GM12878 (cell line): ENCODE results near the gene SLC35F3.

Experiments
- EZH2 ChIP-seq: IDR thresholded peaks from 2 replicates; pipeline ENCODE4 v1.6.1; 2012; ENCODE audit warnings: low read depth, mild to moderate bottlenecking, control low read depth, inconsistent platforms, low read length, borderline replicate concordance; ENCODE audit not compliant: control insufficient read depth
- POLR2AphosphoS2 ChIP-seq: IDR thresholded peaks from 2 replicates; pipeline ENCODE4 v1.6.1; 2011; ENCODE audit warnings: low read depth, mild to moderate bottlenecking, low read length, improper control_type of control experiment, moderate library complexity
- RAD21 ChIP-seq: IDR thresholded peaks from 2 replicates; pipeline ENCODE4 v1.6.1; 2011; ENCODE audit warnings: mild to moderate bottlenecking, low read depth, low read length, moderate library complexity; ENCODE audit not compliant: insufficient read depth
- RFX5 ChIP-seq: IDR thresholded peaks from 2 replicates; pipeline ENCODE4 v1.6.1; 2011; ENCODE audit warnings: low read depth, low read length, improper control_type of control experiment
- SPI1 ChIP-seq: IDR thresholded peaks from 2 replicates; pipeline ENCODE4 v1.6.1; 2011; ENCODE audit warnings: low read depth, mild to moderate bottlenecking, low read length, moderate library complexity, borderline replicate concordance; ENCODE audit not compliant: insufficient read depth
- SRF ChIP-seq, 2 experiments: IDR thresholded peaks; 2 replicates each; pipeline ENCODE4 v1.6.1; 2011; ENCODE audit warnings: low read depth in 2 of 2, low read length in 2 of 2, mild to moderate bottlenecking in 1 of 2, moderate library complexity in 1 of 2
- SUZ12 ChIP-seq: fragments of 200-600 bp; sonication (generic); IDR thresholded peaks from one replicate; pipeline ENCODE4 v1.6.1; 2018; ENCODE audit warnings: antibody characterized with exemption, mild to moderate bottlenecking; ENCODE audit not compliant: unreplicated experiment
- USF2 ChIP-seq: IDR thresholded peaks from 2 replicates; pipeline ENCODE4 v1.6.1; 2011; ENCODE audit warnings: low read depth, low read length, improper control_type of control experiment, borderline replicate concordance
- YBX1 ChIP-seq: fragments of 450-650 bp; IDR thresholded peaks from 2 replicates; pipeline ENCODE4 v1.6.1; 2016; ENCODE audit warnings: antibody characterized with exemption
- ZNF274 ChIP-seq: IDR thresholded peaks from one replicate; pipeline ENCODE4 v1.8.0; 2011; ENCODE audit not compliant: insufficient read length, insufficient read depth

- TF ChIP-seq YBX1 (no peak), SUZ12 (no peak), POLR2AphosphoS2 (no peak), SRF (IDR thresholded peaks at IDR 0.05; ENCODE audit: low read depth in 2 of 2, low read length in 2 of 2) (no peak), SPI1 (no peak), RFX5 (no peak), RAD21 (no peak), EZH2 (no peak), ZNF274 (no peak), USF2 (no peak)
Measured at GRCh38 chr1:234094172-234094571, 189.7 kb downstream of the SLC35F3 start.
